K562 (cell line): ENCODE data around the gene NDUFB10. TPM values are rescaled to one million over a fixed set of nuclear protein-coding genes. Genes with fewer than 3 reads are reported as not detected.

ENCODE experiments used
- EZH2 ChIP-seq: IDR thresholded peaks from 2 replicates; pipeline ENCODE4 v1.6.1; 2012; ENCODE audit warnings: low read depth, mild to moderate bottlenecking, inconsistent platforms, low read length, borderline replicate concordance
- HLTF ChIP-seq: fragments of 450-650 bp; IDR thresholded peaks from 2 replicates; pipeline ENCODE4 v1.6.1; 2016
- POLR2AphosphoS5 ChIP-seq: IDR thresholded peaks from 2 replicates; pipeline ENCODE4 v1.6.1; 2011; ENCODE audit warnings: mild to moderate bottlenecking, low read depth, low read length, moderate library complexity; ENCODE audit not compliant: control insufficient read depth, insufficient read depth
- POLR2G ChIP-seq: fragments of 200-400 bp; formaldehyde crosslinking; IDR thresholded peaks from 2 replicates; pipeline ENCODE4 v1.6.1; 2017; ENCODE audit warnings: low read depth, mild to moderate bottlenecking, antibody characterized with exemption, low read length, moderate library complexity
- ZNF143 ChIP-seq: sonication (generic); formaldehyde crosslinking; IDR thresholded peaks from 2 replicates; pipeline ENCODE4 v1.9.0; 2022; ENCODE audit warnings: mild to moderate bottlenecking, missing genetic modification reagents
- ZNF699 ChIP-seq: fragments of 250-450 bp; sonication (Bioruptor Pico); IDR thresholded peaks from 2 replicates; pipeline ENCODE4 v1.8.0; 2021; ENCODE audit warnings: mild to moderate bottlenecking, moderate library complexity; ENCODE audit not compliant: insufficient replicate concordance
- polyA plus RNA-seq, 8 experiments: library from polyadenylated mRNA; depleted of rRNA in 4 of 8; stranded (reverse) in 5 of 8; unstranded in 3 of 8; fragments of >200 nt; fragmentation: Nextera tagmentation in 2 of 8; fragmentation: Illumina TruSeq in 1 of 8; extraction: Ambion mirVana in 2 of 8; extraction: Trizol in 1 of 8; gene quantifications; 2 replicates each; pipeline versions ENCODE4 v1.2.1 to v1.2.3, GENCODE V29; 2011 to 2014; ENCODE audit warnings: inconsistent platforms in 1 of 8, missing spikeins in 1 of 8
- total RNA-seq, 7 experiments: library from RNA; depleted of rRNA in 6 of 7; stranded (reverse); fragments of >200 nt in 6 of 7; fragmentation: Illumina TruSeq in 2 of 7; extraction: Trizol in 2 of 7; gene quantifications; 2 replicates each; pipeline versions ENCODE4 v1.2.1 to v1.2.3, GENCODE V29; 2011 to 2021; ENCODE audit warnings: low replicate concordance in 1 of 7
- TF ChIP-seq, protein P1 (sequence below): fragments of 450-650 bp; formaldehyde crosslinking; conservative IDR thresholded peaks from 2 replicates; pipeline ENCODE4 v1.4.0; 2022; ENCODE audit warnings: mild to moderate bottlenecking, missing genetic modification characterization
- TF ChIP-seq, protein P2 (sequence below): fragments of 450-650 bp; IDR thresholded peaks from 2 replicates; pipeline ENCODE4 v1.7.0; 2016; ENCODE audit warnings: borderline replicate concordance
- TF ChIP-seq, protein P3 (sequence below): fragments of 250-450 bp; sonication (Bioruptor Pico); IDR thresholded peaks from 2 replicates; pipeline ENCODE4 v1.5.0; 2021; ENCODE audit warnings: mild to moderate bottlenecking, borderline replicate concordance
- TF ChIP-seq, protein P4 (sequence below): fragments of 250-450 bp; sonication (Bioruptor Pico); IDR thresholded peaks from 2 replicates; pipeline ENCODE4 v1.5.0; 2021
- TF ChIP-seq, protein P5 (sequence below): fragments of 200-800 bp; sonication (Bioruptor generic); IDR thresholded peaks from 2 replicates; pipeline ENCODE4 v1.6.1; 2017; ENCODE audit warnings: missing genetic modification characterization, missing compliant biosample characterization
- TF ChIP-seq, protein P6 (sequence below), 2 experiments: IDR thresholded peaks; 2 replicates each; pipeline ENCODE4 v1.6.1; 2011; ENCODE audit warnings: borderline replicate concordance in 1 of 2, control low read depth in 1 of 2, low read depth in 1 of 2, low read length in 1 of 2, mild to moderate bottlenecking in 1 of 2, mixed read lengths in 1 of 2, moderate library complexity in 1 of 2; ENCODE audit not compliant: insufficient read depth in 1 of 2, insufficient read length in 1 of 2, poor library complexity in 1 of 2, severe bottlenecking in 1 of 2; ENCODE audit errors: extremely low read depth in 1 of 2
- TF ChIP-seq, protein P7 (sequence below): fragments of 450-650 bp; formaldehyde crosslinking; IDR thresholded peaks from 2 replicates; pipeline ENCODE4 v1.4.0; 2020; ENCODE audit warnings: mild to moderate bottlenecking, mixed read lengths

Gene NDUFB10
- total and polyA plus RNA-seq, 9 of the 15 experiments (the other 6 are each of a cell fraction or from before 2014, with no cell fraction given): 69.3 to 527 (median 161) TPM

DNA sequence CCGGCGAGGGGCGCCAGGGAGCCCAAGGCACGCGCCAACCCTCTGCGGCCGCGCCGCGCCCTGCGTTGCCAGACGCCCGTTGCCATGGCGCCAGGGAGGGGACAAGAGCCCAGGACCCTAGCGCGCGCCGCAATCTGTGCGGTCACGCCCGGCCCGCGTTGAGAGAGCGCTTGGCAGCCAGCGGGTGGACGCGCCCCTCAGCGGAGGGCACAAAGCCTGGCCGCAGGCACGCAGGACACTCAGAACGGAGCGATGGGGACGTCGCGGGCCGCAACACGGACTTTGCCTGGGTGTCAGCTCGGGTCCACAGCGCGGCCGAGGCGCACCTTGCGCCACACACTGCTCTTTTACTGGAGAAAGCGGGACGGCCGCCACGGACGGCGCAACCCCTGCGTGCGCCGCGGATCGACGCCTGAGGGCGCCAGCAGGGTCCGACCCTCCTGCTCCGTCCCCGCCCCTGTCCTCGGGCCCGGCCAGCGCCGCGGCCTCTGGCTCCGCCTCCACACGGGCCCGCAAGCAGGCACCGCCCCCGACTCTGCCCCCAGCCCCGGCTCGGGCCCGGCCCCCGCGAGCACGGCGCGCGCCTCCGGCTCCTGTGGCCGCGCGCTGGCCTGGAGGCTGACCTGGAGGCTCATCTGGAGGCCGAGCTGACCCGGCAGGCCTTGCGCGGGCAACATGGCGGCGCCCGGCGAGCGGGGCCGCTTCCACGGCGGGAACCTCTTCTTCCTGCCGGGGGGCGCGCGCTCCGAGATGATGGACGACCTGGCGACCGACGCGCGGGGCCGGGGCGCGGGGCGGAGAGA is 24.4 kb downstream of the NDUFB10 start, which contains the start of gene GFER (continued):
- peak; percentile 93 for TF ChIP-seq POLR2G
- TF ChIP-seq, protein P1, sequence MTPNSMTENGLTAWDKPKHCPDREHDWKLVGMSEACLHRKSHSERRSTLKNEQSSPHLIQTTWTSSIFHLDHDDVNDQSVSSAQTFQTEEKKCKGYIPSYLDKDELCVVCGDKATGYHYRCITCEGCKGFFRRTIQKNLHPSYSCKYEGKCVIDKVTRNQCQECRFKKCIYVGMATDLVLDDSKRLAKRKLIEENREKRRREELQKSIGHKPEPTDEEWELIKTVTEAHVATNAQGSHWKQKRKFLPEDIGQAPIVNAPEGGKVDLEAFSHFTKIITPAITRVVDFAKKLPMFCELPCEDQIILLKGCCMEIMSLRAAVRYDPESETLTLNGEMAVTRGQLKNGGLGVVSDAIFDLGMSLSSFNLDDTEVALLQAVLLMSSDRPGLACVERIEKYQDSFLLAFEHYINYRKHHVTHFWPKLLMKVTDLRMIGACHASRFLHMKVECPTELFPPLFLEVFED (CRISPR knock-in tag): no peak
- TF ChIP-seq, protein P2, sequence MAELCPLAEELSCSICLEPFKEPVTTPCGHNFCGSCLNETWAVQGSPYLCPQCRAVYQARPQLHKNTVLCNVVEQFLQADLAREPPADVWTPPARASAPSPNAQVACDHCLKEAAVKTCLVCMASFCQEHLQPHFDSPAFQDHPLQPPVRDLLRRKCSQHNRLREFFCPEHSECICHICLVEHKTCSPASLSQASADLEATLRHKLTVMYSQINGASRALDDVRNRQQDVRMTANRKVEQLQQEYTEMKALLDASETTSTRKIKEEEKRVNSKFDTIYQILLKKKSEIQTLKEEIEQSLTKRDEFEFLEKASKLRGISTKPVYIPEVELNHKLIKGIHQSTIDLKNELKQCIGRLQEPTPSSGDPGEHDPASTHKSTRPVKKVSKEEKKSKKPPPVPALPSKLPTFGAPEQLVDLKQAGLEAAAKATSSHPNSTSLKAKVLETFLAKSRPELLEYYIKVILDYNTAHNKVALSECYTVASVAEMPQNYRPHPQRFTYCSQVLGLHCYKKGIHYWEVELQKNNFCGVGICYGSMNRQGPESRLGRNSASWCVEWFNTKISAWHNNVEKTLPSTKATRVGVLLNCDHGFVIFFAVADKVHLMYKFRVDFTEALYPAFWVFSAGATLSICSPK: no peak
- TF ChIP-seq ZNF699 (CRISPR knock-in tag): no peak
- peak; percentile 55; the same call in 1 of the 2 replicates for TF ChIP-seq POLR2AphosphoS5
- TF ChIP-seq HLTF: no peak
- TF ChIP-seq, protein P3, sequence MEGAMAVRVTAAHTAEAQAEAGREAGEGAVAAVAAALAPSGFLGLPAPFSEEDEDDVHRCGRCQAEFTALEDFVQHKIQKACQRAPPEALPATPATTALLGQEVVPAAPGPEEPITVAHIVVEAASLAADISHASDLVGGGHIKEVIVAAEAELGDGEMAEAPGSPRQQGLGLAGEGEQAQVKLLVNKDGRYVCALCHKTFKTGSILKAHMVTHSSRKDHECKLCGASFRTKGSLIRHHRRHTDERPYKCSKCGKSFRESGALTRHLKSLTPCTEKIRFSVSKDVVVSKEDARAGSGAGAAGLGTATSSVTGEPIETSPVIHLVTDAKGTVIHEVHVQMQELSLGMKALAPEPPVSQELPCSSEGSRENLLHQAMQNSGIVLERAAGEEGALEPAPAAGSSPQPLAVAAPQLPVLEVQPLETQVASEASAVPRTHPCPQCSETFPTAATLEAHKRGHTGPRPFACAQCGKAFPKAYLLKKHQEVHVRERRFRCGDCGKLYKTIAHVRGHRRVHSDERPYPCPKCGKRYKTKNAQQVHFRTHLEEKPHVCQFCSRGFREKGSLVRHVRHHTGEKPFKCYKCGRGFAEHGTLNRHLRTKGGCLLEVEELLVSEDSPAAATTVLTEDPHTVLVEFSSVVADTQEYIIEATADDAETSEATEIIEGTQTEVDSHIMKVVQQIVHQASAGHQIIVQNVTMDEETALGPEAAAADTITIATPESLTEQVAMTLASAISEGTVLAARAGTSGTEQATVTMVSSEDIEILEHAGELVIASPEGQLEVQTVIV (CRISPR knock-in tag): no peak
- TF ChIP-seq ZNF143 (CRISPR knock-in tag): peak; percentile 82
- TF ChIP-seq EZH2: no peak
- TF ChIP-seq, protein P4, sequence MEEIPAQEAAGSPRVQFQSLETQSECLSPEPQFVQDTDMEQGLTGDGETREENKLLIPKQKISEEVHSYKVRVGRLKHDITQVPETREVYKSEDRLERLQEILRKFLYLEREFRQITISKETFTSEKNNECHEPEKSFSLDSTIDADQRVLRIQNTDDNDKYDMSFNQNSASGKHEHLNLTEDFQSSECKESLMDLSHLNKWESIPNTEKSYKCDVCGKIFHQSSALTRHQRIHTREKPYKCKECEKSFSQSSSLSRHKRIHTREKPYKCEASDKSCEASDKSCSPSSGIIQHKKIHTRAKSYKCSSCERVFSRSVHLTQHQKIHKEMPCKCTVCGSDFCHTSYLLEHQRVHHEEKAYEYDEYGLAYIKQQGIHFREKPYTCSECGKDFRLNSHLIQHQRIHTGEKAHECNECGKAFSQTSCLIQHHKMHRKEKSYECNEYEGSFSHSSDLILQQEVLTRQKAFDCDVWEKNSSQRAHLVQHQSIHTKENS (CRISPR knock-in tag): no peak
- TF ChIP-seq, protein P5, sequence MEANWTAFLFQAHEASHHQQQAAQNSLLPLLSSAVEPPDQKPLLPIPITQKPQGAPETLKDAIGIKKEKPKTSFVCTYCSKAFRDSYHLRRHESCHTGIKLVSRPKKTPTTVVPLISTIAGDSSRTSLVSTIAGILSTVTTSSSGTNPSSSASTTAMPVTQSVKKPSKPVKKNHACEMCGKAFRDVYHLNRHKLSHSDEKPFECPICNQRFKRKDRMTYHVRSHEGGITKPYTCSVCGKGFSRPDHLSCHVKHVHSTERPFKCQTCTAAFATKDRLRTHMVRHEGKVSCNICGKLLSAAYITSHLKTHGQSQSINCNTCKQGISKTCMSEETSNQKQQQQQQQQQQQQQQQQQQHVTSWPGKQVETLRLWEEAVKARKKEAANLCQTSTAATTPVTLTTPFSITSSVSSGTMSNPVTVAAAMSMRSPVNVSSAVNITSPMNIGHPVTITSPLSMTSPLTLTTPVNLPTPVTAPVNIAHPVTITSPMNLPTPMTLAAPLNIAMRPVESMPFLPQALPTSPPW (CRISPR knock-in tag): peak; percentile 90
- TF ChIP-seq, protein P6, sequence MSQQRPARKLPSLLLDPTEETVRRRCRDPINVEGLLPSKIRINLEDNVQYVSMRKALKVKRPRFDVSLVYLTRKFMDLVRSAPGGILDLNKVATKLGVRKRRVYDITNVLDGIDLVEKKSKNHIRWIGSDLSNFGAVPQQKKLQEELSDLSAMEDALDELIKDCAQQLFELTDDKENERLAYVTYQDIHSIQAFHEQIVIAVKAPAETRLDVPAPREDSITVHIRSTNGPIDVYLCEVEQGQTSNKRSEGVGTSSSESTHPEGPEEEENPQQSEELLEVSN (IDR thresholded peaks at IDR 0.05; ENCODE audit: borderline replicate concordance in 1 of 2, extremely low read depth in 1 of 2, insufficient read depth in 1 of 2, insufficient read length in 1 of 2, low read depth in 1 of 2, low read length in 1 of 2, poor library complexity in 1 of 2, severe bottlenecking in 1 of 2): peak; percentile 58 to 65
- TF ChIP-seq, protein P7, sequence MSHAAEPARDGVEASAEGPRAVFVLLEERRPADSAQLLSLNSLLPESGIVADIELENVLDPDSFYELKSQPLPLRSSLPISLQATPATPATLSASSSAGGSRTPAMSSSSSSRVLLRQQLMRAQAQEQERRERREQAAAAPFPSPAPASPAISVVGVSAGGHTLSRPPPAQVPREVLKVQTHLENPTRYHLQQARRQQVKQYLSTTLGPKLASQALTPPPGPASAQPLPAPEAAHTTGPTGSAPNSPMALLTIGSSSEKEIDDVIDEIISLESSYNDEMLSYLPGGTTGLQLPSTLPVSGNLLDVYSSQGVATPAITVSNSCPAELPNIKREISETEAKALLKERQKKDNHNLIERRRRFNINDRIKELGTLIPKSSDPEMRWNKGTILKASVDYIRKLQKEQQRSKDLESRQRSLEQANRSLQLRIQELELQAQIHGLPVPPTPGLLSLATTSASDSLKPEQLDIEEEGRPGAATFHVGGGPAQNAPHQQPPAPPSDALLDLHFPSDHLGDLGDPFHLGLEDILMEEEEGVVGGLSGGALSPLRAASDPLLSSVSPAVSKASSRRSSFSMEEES (CRISPR knock-in tag): no peak
